Progenitor cell of endocrine pancreas (in vitro differentiated cells): ENCODE data around the gene TRAF3IP1. TPM values are rescaled to one million over a fixed set of nuclear protein-coding genes. Genes with fewer than 3 reads are reported as not detected.
"Not testable (repeated sequence)": the region's sequence is repeated elsewhere in the genome, so short reads cannot be mapped to it uniquely, and the experiment has no call there.

Source experiments
- DNase-seq: peaks from one replicate; pipeline ENCODE4 v3.0.0; 2021; ENCODE audit warnings: low spot score; ENCODE audit not compliant: unreplicated experiment
- H3K27ac Mint-ChIP-seq: 2 replicates; pipeline ENCODE4 v1.8.0; 2021; ENCODE audit warnings: mild to moderate bottlenecking, moderate library complexity, mixed read lengths
- H3K27me3 Mint-ChIP-seq: 2 replicates; pipeline ENCODE4 v1.8.0; 2021; ENCODE audit warnings: mixed read lengths
- H3K36me3 Mint-ChIP-seq: 2 replicates; pipeline ENCODE4 v1.8.0; 2022; ENCODE audit warnings: mixed read lengths; ENCODE audit not compliant: insufficient read depth
- H3K4me1 Mint-ChIP-seq: 2 replicates; pipeline ENCODE4 v1.8.0; 2021; ENCODE audit warnings: low read depth, mixed read lengths
- H3K4me3 Mint-ChIP-seq: 2 replicates; pipeline ENCODE4 v1.8.0; 2021; ENCODE audit warnings: low read depth, mild to moderate bottlenecking, moderate library complexity, mixed read lengths
- H3K9me3 Mint-ChIP-seq: 2 replicates; pipeline ENCODE4 v1.8.0; 2021; ENCODE audit warnings: low read depth, mixed read lengths
- total RNA-seq: library from RNA; stranded (reverse); gene quantifications from 2 replicates; pipeline ENCODE4 v1.2.1, GENCODE V29; 2021
- TF ChIP-seq, protein P1 (sequence below): fragments of 200-600 bp; sonication (generic); IDR thresholded peaks from one replicate; pipeline ENCODE4 v1.5.0; 2021; ENCODE audit warnings: antibody characterized with exemption, mild to moderate bottlenecking; ENCODE audit not compliant: unreplicated experiment

TRAF3IP1 gene
- total RNA-seq, 1 donor from 2014 or later, result 27.0 TPM

DNA sequence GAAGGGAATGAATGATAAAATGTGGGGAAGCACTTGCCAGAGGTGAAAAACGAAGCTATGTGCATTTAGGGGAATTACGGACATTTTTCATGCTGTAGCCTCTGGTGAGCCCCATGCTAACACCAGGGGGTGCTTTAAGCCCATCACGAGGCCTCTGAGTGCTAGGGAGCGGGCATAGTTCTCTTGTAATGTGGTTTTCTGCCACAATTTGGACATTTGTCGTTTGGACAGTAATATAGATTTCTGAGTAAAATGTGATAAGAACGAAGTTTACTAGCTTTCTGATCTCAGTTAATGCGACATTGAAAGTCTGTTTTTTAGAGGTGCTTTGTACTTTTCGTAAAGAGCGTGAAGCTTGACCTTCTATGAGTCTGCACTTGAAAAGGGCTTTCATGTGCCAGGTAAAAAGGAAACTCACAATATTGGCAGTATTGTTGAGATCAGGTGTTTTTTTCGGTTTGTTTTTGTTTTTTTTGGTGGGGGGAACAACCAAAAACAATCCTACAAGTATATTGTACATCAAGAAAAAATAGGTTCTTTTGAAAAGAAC, 50.6 kb downstream of the TRAF3IP1 start:
- DNase-seq, result peak; percentile 39
- peaks cover 8% of the 10 kb centered on the region for H3K9me3 Mint-ChIP-seq
- no peak overlapping the region for H3K27ac Mint-ChIP-seq
- peaks cover 15% of the 10 kb centered on the region for H3K4me1 Mint-ChIP-seq
- peaks cover 19% of the 10 kb centered on the region for H3K36me3 Mint-ChIP-seq
- H3K27me3 Mint-ChIP-seq, result no peaks in the 10 kb centered on the region
- TF ChIP-seq, protein P1, sequence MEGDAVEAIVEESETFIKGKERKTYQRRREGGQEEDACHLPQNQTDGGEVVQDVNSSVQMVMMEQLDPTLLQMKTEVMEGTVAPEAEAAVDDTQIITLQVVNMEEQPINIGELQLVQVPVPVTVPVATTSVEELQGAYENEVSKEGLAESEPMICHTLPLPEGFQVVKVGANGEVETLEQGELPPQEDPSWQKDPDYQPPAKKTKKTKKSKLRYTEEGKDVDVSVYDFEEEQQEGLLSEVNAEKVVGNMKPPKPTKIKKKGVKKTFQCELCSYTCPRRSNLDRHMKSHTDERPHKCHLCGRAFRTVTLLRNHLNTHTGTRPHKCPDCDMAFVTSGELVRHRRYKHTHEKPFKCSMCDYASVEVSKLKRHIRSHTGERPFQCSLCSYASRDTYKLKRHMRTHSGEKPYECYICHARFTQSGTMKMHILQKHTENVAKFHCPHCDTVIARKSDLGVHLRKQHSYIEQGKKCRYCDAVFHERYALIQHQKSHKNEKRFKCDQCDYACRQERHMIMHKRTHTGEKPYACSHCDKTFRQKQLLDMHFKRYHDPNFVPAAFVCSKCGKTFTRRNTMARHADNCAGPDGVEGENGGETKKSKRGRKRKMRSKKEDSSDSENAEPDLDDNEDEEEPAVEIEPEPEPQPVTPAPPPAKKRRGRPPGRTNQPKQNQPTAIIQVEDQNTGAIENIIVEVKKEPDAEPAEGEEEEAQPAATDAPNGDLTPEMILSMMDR, result peak; percentile 83
- H3K4me3 Mint-ChIP-seq, result no peak overlapping the region

DNA sequence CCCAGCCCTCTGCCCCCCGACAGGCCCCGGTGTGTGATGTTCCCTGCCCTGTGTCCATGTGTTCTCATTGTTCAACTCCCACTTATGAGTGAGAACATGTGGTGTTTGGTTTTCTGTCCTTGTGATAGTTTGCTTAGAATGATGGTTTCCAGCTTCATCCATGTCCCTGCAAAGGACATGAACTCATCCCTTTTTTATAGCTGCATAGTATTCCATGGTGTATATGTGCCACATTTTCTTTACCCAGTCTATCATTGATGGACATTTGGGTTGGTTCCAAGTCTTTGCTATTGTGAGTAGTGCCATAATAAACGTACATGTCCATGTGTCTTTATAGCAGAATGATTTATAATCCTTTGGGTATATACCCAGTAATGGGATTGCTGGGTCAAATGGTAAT, 52.0 kb downstream of the TRAF3IP1 start:
- Mint-ChIP-seq H3K36me3 (peaks cover 19% of the 10 kb centered on the region), H3K4me1 (peaks cover 15% of the 10 kb centered on the region)
- H3K27me3 Mint-ChIP-seq, H3K27ac Mint-ChIP-seq, H3K4me3 Mint-ChIP-seq, H3K9me3 Mint-ChIP-seq, DNase-seq: not testable (repeated sequence)

GRCh38 chr2:238376884-238377391, 56.6 kb downstream of the TRAF3IP1 start:
- H3K9me3 Mint-ChIP-seq, result peaks cover 8% of the 10 kb centered on the region
- no peak overlapping the region for H3K27ac Mint-ChIP-seq
- H3K27me3 Mint-ChIP-seq, result no peaks in the 10 kb centered on the region
- TF ChIP-seq, protein P1, result no peak
- H3K36me3 Mint-ChIP-seq, result peaks cover 23% of the 10 kb centered on the region
- no peak for DNase-seq
- peaks cover 21% of the 10 kb centered on the region for H3K4me1 Mint-ChIP-seq
- H3K4me3 Mint-ChIP-seq, result no peak overlapping the region

GRCh38 chr2:238378230-238379095, 58.1 kb downstream of the TRAF3IP1 start:
- H3K4me1 Mint-ChIP-seq, result peaks cover 21% of the 10 kb centered on the region
- H3K9me3 Mint-ChIP-seq, result peaks cover 8% of the 10 kb centered on the region
- TF ChIP-seq, protein P1, result no peak
- peaks cover 28% of the 10 kb centered on the region for H3K36me3 Mint-ChIP-seq
- no peak for DNase-seq
- no peaks in the 10 kb centered on the region for H3K27me3 Mint-ChIP-seq
- H3K4me3 Mint-ChIP-seq, result no peak overlapping the region
- no peak overlapping the region for H3K27ac Mint-ChIP-seq

DNA sequence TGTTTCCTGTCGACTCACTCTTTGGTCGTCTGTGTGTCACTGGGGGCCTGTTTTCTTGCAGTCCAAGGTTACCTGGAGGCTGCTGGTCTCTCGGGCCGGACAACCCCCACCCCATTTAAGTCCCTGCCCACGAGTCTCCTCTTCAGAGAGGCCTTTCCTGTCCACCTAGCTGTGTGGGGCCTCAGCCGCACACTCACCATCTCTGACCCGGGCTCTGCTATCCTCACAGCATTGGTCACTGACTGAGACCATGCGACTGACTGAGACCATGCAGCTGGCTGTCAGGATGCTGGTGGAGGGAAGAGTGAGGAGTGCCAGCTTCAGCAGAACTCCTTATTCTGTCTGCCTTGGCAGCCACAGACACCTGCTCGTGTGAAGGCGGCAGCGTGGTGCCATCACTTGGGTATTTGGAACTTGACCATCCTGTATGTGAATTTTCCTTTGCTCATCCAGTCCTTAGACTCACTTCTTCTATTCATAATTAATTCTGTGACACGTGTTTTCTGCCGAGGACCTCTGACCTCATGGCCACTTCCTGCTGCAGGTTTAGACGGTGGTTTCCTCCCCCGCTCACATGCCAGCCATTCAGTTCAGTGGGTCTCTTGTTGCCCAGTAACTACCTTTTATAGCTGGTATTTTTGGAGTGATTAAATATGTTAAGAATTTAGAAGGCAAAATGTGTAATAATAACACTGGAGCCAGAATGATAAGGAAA, 58.9 kb downstream of the TRAF3IP1 start:
- H3K27me3 Mint-ChIP-seq, result no peaks in the 10 kb centered on the region
- H3K36me3 Mint-ChIP-seq, result peaks cover 27% of the 10 kb centered on the region
- H3K27ac Mint-ChIP-seq, result no peak overlapping the region
- H3K4me1 Mint-ChIP-seq, result peaks cover 21% of the 10 kb centered on the region
- H3K4me3 Mint-ChIP-seq, result no peak overlapping the region
- TF ChIP-seq, protein P1, result no peak
- DNase-seq, result no peak
- H3K9me3 Mint-ChIP-seq, result peaks cover 8% of the 10 kb centered on the region
